SH-SY5Y (cell line): Measurements from ENCODE around the gene BMP15.

Experiments
- GATA2 ChIP-seq: IDR thresholded peaks from 2 replicates; pipeline ENCODE4 v1.6.1; 2011; ENCODE audit warnings: mild to moderate bottlenecking, low read depth, low read length
- GATA3 ChIP-seq: IDR thresholded peaks from 2 replicates; pipeline ENCODE4 v1.6.1; 2011; ENCODE audit warnings: low read depth, mild to moderate bottlenecking, low read length, moderate library complexity

- TF ChIP-seq GATA2: no peak
- TF ChIP-seq GATA3: no peak
Measured at GRCh38 chrX:50874876-50875275, 35.7 kb upstream of the BMP15 start.
